NCI-H1105 treated with DMSO at 0.1 percent for 48 hours (cell line): ENCODE results near the gene SLC1A5.

Source experiments
- DNase-seq: peaks from one replicate; lab custom pipeline; 2025; lab: John Stamatoyannopoulos, UW

The SLC1A5 gene

DNA sequence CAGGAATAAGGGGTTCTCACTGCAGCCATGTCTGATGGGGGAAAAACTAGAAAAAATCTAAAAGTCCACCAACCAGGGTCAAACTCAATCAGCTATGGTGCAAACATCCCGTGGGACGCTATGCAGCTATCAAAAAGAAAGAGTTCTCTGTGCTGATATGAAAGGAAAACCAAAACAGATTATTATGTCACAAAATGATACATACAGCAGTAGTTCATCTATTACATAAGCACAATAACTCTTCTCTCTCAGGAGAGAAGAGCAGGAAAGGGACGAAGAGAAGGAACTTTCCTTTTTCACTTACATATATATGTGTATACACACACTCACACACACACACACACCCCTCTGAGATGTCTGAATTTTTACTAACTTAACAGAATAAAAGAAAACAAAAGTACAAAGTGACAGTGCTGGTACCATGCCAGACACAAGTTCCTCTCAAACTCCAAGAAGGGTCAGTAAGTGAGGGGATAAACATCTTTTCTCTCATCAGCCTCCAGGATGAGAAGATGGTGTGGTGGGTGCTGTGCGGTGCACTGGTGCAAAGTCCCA lies 45.4 kb downstream of the SLC1A5 start:
- DNase-seq, result no peak

DNA sequence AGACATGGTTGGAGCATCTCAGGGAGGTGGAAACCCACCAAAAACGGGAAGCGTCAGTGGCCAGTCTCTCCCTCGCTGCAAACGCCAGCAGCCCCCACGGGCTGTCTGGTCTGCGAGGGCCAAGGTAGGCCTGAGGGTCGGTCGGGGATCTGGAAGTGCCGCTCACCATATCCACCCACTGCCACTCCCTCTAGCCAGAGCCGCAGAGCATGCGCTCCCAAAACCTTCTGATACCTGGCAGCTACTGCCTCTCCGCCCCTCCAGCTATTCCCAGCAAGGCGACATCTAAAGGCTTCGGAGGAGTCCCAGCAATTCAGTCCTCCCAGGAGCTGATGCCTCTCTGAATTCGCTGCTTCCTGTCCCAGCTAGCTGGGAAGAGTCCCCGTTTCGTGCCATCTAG lies 46.9 kb downstream of the SLC1A5 start:
- no peak for DNase-seq

DNA sequence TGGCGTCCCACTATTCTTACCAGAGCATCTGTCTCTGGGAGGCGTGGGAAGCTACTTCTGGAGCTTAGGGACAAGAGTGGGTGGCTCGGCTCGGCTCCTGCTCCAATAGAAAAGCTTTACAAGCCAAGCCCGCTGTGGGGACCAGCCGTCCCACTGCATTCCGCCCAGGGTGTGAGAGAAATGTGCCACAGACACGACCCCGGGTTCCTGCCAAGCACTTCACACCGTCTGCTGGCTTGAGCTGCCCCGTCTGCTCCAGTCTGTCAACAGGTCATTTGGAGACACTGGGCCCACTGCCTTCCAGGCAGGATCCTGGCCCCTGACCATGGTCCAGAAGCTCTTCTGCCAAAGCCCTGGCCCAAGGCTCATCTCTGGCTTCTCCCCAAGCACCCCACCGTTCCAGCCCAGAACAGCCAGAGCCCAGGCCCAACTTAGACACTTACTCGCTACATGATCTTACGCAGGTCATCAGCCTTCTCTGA lies 49.1 kb downstream of the SLC1A5 start:
- DNase-seq, result no peak

DNA sequence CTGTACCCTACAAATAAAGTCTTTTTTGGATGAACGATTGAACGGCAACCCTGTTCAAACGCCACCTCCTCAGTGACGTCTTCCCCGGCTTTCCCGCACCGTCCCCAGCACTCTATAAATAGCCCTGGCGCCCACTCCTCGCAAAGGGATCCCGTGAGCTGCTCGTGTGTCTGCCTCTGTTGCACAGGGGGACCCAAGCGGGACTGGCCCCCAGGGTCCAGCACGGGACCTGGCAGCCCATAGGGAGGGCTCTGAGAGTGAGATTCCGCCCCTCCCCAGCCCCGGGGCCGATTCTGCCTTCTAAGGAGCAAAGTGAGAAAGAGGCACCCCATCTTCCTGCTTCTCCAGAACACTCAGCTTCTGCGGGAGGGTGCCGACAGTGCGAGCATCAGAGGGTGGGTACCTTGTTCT lies 50.6 kb downstream of the SLC1A5 start:
- DNase-seq, result no peak

DNA sequence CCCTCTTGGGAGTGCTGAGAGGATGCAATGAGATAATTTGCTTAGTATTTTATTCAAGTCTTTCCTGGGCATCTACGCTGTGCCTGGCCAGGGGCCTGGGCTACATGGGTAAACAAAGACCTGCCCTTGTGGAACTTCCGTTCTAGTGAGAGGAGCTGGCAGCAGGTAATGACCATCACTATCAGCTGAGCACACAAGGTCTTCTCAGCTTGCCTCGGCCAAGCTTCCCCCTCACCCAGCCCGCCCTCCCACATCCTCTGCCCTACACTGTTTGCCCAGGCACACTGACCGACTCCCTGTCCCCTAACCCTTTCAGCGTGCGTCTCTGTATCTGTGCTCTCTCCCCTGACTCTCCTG lies 51.1 kb downstream of the SLC1A5 start:
- DNase-seq, result no peak

DNA sequence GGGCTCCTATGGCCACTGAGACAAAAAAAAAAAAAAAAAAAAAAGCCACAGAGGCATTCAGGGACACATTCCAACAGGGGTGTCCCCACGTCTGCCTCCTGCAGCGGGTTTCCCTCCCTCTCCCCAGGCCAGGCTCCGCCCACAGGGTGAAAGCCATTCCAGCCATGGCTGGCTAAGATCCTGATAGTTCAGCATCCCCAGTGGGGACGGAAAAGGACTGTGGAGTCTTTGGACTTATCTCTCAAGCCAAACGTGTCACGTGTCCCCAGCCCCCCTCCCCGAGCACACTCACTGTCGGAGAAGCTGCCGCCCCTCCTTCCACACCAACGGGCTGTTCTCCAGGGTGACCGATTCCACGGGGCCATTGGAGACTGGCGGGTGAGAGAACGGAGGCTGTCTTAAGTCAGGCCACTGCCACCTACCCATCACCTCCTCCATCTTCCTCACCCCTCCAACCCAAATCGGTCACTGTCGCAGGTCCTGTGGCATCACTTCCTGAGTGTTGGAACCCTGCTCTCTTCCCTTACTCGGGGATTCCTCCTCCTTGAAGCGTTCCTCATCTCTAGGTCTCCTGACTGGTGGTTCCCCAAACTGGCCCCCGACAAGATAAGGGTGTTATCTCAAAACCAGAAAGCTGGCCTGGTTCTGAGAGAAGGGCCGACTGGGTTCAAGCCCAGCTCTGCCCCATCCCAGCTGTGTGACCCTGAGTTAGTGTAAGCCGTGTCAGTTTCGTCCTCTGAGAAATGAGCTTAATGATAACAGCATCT lies 51.7 kb downstream of the SLC1A5 start:
- no peak for DNase-seq

DNA sequence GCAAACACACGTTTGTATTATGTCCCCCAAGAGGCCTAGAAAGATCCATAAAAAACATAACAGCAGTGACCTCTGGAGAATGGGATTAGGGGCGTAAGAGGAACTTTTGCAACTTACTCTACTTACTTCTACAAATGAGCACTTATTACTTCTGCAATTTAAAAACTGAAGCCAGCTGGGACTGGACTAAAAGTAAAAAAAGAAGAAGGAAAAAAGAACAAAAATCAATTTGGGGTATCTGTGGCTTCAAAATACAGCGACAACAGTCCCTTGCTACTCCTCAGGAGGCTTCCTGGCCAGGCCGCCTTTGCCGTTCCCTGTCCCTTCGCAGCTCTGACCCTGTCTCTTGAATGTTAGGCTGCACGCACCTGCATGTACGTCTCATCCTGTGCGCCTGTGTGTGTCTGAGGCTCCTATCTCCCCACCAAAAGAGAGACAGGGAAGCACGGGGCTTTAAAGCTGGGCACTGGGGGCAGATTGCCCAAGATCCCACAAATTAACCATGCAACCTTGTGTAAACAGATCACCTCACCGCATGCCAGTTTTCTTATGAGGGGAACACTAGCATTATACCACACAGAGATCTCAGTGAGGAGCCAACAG lies 54.6 kb downstream of the SLC1A5 start:
- no peak for DNase-seq

DNA sequence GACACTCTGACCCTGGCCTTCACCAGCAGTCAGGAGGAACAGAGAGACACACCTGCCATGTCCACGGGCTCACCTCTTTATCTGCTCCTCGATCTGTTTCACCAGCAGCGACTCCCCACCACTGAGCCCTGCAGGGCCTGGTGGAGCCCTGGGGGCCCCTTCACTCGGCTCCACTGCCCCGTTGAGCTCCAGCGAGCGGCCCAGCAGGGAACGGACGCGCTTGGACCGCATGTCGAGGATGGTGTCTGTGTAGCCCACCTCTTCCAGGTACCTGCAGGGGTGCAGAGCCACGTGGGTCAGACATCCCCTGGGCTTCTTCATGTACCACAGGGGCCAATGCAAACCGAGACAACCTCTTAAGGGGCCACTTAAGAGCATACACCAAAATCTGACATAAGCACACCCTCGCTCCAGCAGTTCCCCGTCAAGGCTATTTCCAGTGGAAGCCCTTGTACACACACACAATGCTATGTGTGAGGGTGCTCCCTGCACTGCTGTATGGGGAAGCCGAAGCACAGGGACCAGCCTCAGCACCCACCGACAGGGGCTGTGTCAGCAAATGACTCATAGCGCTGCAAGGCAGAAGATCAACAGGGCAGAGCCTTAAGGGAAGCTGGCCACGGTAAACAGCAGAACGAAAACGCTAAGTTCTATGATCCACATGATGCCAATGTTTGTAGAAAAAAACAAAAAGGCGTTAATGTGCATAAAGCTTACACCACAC lies 55.3 kb downstream of the SLC1A5 start:
- no peak for DNase-seq

DNA sequence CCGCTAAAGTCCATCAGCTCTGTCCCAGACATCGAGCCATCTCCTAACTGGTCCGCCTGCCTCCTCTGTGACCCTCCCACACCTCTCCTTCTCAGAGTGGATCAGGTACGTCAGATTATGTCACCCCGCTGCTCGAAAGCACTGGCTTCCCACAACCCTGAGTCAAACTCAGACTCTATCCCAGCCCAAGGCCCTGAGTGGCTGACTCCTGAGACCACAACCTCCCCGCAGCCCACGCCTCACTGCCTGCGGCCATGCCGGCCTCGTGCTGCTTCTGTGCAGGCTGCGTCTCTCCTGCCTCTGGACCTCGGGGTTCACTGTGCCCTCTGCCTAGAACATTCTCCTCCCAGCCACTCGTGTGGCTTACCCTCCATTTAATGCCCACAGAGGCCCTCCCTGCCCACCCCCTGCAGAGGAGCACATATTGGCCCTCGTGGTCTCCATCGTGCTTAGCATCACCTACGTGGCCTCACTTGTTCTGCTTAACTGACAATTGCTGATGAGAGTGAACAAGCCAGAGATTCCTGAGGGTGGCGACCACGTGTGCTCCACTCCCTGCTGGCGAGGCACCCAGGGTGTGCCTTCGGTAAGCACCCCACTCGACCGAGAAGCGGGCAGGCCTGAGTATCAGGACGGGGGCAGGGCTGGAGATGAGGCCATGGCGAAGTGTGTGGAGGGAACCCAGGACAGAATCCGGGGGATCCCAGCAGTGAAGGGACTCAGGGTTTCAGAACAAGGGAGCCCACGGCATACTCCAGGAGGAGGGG lies 56.0 kb downstream of the SLC1A5 start:
- no peak for DNase-seq

DNA sequence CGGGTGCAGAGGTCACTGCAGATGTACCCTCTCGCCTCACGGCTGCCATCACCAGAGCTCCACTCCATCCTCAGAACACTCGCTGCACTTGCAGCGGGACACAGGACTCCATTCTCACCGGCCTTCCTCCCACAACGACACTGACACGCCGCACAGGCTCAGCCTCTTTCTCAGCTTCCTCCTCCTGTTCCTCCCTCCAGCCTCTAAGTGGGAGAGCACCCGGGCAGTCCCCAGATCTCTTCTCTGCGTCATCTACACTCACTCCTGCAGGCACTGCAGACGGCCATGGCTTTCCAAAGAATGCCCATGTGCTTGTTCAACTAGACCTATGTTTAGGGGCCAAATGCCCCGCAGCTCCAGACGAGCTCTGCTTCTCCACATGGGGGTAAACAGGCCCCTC lies 56.8 kb downstream of the SLC1A5 start:
- DNase-seq, result no peak

DNA sequence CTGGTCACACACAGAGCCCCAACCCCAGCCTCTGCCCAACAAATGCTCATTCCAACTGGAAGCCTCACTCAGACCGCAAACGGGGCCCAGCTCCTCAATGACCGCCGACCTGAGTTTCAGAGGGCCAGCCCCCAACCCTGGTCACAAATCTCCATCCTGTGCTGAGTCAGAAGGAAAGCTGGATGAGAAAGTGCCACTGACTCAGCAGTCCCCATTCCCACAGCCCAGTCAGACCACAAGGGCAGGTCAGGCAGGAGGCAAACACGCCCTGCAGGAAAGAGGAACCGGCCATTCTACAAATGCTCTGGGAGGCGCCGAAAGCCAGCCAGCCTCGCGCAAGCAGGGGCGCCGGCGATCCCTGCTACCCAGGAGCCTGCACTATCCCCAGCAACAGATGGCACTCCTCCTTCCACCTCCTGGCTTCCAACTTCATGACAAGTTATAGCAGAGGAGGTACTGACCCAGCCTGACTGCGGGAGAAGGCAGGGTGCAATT lies 57.3 kb downstream of the SLC1A5 start:
- no peak for DNase-seq

DNA sequence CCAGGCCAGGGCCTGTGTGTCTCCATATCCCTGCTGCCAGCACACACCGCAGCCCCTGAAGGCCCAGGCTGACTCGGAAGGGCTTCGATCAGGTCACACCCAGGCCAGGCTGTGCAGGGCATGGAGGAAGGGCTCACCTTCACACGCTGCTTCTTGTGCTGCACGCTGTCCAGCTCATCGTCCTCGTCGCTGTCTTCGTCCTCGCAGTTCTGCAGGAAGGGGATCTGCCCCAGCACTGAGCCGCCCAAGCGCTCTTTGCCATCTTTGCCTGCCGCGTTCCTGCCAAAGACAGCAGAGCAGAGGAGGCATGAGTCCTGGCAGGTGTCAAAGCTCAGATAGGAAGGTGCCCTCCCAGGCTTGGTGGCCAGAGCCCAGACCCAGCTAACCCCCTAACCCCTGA lies 57.8 kb downstream of the SLC1A5 start:
- no peak for DNase-seq

DNA sequence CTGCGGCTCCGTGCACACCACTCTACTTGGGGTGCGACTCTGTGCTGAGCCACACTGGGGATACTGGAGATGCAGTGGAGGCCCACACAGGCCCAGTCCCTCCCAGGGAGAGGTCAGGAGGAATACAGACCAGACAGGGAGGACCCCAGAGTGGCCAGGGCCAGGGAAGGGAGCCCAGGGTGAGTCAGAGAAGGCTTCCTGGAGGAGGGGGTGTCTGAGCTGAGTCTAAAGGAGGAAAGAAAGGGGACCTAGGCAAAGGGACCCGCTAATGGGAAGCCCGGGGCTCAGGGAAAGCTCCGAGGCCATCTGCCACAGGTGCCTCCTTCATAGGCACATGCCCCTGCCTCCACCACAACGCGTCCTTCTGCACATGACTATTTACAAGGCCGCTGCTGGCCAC lies 58.2 kb downstream of the SLC1A5 start:
- no peak for DNase-seq

DNA sequence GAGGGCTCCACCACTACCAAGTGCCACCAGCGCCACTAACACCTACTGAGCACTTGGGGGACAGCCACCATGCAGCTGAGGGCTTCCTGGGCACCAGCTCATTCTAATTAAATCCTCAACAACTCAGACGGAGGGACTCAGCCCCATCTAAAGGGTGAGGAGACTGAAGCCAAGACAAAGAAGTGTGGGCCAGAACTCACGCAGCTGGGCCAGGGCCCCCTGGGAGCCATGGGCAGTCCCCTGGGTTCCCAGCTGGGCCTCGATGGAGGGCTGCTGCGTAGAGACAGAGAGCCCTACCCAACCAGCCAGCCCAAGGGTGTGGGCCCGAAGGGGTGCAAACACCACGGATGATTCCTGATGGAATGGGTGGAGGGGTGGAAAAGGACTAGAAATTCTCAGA lies 58.7 kb downstream of the SLC1A5 start:
- DNase-seq, result no peak

DNA sequence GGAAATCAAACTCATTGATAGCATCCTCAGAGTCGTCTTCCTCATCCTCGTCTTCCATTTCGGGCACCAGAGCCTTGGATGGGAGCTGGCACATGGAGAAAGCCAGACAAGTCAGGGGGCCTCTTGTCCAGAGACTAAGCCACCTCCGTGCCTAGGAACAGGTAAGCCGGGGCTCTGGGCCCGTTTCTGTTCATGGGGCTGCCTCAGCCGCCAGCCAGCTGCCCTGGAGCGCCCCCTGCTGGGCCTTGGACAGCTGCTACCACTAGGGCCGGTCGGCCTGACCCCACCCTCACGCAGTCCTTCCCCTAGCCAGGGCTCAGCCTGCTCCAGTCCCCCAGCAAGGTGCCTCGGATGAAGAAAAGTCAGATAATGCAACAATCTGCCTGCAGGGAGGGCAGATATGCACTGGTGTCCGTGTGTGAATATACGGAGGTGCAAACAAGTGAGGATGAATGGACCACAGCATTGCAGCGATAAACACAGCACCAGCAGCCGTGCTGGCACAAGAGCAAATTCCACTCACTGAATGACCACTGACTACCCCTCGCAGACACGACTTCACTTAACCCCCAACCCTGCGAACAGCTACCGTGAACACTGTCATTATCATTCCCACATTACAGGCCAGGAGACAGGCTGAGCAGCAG lies 59.6 kb downstream of the SLC1A5 start:
- DNase-seq, result no peak

DNA sequence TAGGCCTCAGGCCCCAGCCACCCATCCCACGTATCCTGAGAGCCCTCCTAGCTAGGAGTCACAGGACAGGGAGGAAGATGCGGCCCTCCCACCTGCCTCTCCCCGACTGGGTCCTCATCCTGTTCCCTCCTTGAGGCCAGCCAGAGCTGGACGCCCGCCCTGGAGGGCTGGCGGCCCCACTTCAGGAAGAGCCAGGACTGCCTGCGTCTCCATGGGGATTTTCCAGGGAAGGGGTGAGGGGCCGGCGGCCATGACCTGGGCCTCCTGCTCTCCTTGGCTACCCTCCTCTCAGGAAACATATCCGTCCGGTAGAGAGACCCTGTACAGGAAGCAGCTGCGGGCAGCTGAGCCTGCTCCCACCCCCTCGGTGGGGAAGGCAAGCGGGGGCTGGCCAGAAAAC lies 60.2 kb downstream of the SLC1A5 start:
- DNase-seq, result no peak

DNA sequence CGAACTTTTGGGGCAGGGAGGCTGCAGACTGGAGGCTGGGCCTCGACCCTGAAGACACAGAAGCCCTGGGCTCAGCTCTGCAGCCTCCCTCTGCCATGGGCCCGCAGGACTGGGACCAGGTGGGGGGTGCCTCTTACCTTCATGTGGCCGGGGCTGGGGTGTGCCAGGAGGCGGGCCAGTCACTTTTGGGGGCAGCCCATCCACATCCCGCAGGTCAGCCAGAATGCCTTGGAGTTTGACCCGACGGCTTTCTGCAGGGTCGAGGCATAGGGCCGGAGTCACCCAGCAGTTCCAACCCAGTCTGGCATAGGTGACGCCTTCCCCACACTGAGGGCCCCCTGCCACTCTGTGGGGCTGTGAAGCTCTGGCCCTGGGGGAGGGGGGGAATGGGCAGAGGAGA lies 60.6 kb downstream of the SLC1A5 start:
- DNase-seq, result no peak

DNA sequence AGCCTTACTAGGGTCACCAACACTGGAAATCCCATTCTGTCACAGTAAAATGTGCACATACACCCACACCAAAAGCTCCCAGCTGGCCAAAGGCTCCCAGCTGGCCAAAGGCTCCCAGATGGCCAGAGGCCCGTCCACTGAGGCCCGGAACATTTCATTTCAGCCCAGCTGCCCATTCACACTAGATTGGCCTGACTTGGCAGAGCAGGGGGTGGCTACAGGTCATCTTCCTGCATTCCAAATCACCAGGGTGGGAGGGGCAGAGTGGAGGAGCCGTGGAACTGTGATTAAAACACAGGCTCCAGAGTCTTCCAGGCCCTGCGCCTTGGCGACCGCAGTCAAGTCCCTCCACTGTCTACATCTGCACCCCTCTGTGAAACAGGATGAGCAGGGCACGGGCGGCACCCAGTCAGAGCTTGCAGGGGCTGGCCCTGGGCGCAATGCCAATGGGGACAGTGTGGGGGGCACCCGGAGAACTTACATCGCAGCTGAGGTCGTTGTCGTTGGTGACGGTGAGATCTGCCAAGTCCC lies 61.4 kb downstream of the SLC1A5 start:
- DNase-seq, result no peak

DNA sequence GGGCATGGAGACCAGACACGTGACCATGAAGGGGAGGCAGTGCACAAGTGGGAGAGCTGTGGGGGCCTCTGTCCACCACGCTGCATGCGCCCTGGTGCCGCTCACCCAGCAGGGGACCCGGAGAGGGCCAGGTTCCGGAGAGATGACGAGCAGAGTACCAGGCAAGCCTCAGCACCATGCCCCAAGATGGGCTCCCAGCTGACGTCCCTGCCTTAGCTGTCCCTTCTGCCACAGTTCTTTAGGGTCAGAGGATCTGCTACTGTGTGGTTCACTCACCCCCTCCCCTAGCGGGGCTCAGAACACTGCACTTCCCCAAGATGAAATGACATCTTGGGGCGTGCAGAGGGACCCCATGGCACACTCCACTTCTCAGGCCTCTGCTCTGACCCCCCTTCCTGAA lies 61.8 kb downstream of the SLC1A5 start:
- DNase-seq, result no peak

DNA sequence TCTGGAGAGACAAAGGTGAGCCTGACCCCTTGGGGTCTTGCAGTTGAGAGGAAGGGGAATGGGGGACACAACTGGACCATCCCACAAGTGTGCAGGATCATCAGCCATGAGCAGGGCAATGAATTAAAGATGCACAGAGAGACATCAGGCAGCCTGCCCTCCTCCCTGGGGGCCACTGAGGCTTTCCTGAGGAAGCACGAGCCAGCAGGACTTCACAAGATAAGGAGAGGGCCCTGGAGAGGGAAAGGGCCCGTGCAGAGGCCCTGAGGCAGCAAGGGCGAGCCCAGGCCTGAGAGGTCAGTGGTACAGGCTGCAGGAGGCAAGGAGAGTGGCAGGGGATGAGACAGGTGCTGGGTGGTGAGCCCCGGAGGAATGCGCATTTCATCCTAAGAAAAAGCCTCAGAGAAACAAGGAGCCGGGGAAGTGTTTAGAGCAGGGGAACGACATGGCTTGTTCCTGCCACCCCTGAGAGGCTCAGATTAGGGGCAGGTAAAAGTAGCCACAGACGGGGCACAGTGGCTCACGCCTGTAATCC lies 62.5 kb downstream of the SLC1A5 start:
- no peak for DNase-seq
